PFSK-1 (cell line): Measurements from ENCODE around the gene MEIOSIN.
A peak's percentile ranks its signal among the peaks of the same experiment; 100 is the strongest.

Source experiments
- POLR2AphosphoS5 ChIP-seq: IDR thresholded peaks from 2 replicates; pipeline ENCODE4 v1.6.1; 2012; ENCODE audit warnings: low read depth, mild to moderate bottlenecking, control low read depth, low read length, moderate library complexity
- SIN3A ChIP-seq: IDR thresholded peaks from 2 replicates; pipeline ENCODE4 v1.6.1; 2012; ENCODE audit warnings: mild to moderate bottlenecking, low read length, moderate library complexity, borderline replicate concordance; ENCODE audit not compliant: insufficient read depth
- TF ChIP-seq, protein P1 (sequence below), 2 experiments: IDR thresholded peaks; 2 replicates each; pipeline versions ENCODE4 v1.6.1 to v1.8.0; 2011 to 2012; ENCODE audit warnings: low read depth in 2 of 2, low read length in 2 of 2, control low read depth in 1 of 2, inconsistent platforms in 1 of 2, mild to moderate bottlenecking in 1 of 2, moderate library complexity in 1 of 2; ENCODE audit not compliant: insufficient read depth in 1 of 2

DNA sequence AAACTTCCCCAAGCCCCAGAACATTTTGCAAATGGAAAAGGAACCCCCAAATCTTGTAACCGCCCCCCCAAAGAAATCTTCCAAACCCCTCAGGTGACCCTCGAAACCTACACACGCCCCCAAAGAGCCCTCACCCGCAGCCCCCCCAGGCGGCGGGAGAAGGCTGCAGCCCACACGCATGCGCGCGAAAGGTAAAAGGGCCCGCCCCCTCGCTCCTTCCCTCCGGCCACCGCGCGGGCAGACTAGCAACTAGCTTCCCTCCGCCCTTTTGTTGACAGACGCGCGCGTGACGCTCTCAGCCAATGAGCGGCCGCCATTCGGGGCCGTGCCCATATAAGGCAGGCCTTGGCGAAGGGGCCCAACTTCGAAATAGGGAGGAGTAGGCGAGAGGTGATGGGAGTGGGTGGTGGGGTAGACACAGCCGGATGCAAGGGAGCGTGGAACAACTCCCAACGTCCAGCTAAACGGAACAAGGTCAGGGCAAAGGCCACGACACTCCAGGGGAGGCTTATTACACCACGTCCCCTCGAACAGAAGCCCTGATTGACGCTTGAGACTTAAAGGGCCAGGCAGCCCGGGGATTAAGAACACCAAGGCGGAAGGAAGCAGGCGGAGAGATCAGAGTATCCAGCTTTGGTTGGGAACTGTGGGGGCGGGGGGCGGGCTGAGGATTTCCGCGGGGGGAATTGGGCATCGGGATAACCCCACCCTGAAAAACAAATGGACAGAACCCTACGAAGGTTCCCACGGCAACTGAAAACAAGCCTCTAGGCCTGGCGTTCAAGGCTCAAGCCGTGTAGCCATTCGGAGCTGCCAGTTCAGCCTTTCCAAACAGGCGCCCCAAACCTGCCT is 15.9 kb upstream of the MEIOSIN start:
- TF ChIP-seq, protein P1, sequence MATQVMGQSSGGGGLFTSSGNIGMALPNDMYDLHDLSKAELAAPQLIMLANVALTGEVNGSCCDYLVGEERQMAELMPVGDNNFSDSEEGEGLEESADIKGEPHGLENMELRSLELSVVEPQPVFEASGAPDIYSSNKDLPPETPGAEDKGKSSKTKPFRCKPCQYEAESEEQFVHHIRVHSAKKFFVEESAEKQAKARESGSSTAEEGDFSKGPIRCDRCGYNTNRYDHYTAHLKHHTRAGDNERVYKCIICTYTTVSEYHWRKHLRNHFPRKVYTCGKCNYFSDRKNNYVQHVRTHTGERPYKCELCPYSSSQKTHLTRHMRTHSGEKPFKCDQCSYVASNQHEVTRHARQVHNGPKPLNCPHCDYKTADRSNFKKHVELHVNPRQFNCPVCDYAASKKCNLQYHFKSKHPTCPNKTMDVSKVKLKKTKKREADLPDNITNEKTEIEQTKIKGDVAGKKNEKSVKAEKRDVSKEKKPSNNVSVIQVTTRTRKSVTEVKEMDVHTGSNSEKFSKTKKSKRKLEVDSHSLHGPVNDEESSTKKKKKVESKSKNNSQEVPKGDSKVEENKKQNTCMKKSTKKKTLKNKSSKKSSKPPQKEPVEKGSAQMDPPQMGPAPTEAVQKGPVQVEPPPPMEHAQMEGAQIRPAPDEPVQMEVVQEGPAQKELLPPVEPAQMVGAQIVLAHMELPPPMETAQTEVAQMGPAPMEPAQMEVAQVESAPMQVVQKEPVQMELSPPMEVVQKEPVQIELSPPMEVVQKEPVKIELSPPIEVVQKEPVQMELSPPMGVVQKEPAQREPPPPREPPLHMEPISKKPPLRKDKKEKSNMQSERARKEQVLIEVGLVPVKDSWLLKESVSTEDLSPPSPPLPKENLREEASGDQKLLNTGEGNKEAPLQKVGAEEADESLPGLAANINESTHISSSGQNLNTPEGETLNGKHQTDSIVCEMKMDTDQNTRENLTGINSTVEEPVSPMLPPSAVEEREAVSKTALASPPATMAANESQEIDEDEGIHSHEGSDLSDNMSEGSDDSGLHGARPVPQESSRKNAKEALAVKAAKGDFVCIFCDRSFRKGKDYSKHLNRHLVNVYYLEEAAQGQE (IDR thresholded peaks at IDR 0.05; ENCODE audit: insufficient read depth in 1 of 2, low read depth in 2 of 2, low read length in 2 of 2), result 0 out of 4 replicates have a peak, but pooled peaks of 1 of the 2 experiments have one; percentile 49
- TF ChIP-seq POLR2AphosphoS5 (no peak; the same call in 1 of the 2 replicates), SIN3A (peak; percentile 48; the same call in 1 of the 2 replicates)
